Sigmoid colon (tissue), 7 donors: ENCODE measurements around the gene SEC16B. TPM values are rescaled to one million over a fixed set of nuclear protein-coding genes. Genes with fewer than 3 reads are reported as not detected.

Experiments used
- DNase-seq: peaks from one replicate; pipeline ENCODE4 v3.0.0-alpha.2; 2019
- H3K27ac ChIP-seq, 4 donors: fragments of 200-600 bp; sonication (generic); one replicate each; pipeline ENCODE4 v1.5.1; 2016 to 2019; ENCODE audit warnings: mild to moderate bottlenecking in 1 of 4
- H3K27me3 ChIP-seq, 3 donors: fragments of 200-600 bp; sonication (generic); one replicate each; pipeline ENCODE4 v1.5.1; 2019; ENCODE audit warnings: mild to moderate bottlenecking in 1 of 3
- H3K36me3 ChIP-seq, 4 donors: fragments of 200-600 bp; sonication (generic); one replicate each; pipeline ENCODE4 v1.5.1; 2016 to 2019
- H3K4me1 ChIP-seq, 4 donors: fragments of 200-600 bp; sonication (generic); one replicate each; pipeline ENCODE4 v1.5.1; 2017 to 2019
- H3K4me3 ChIP-seq, 4 donors: fragments of 200-600 bp; sonication (generic); one replicate each; pipeline ENCODE4 v1.5.1; 2017 to 2019; ENCODE audit warnings: mild to moderate bottlenecking in 2 of 4, moderate library complexity in 1 of 4
- H3K9me3 ChIP-seq, 4 donors: fragments of 200-600 bp in 3 of 4; sonication (generic) in 3 of 4; one replicate each; pipeline versions ENCODE4 v1.5.1 to v1.6.1; 2013 to 2019
- EP300 ChIP-seq, 4 donors: sonication (generic); formaldehyde crosslinking; IDR thresholded peaks; one replicate each; pipeline ENCODE4 v1.6.1; 2017; ENCODE audit warnings: antibody characterized with exemption in 4 of 4
- POLR2A ChIP-seq, 2 donors: fragments of 450-650 bp; IDR thresholded peaks; one replicate each; pipeline ENCODE4 v1.6.1; 2016; ENCODE audit warnings: antibody characterized with exemption in 2 of 2, mild to moderate bottlenecking in 2 of 2, moderate library complexity in 2 of 2
- POLR2AphosphoS5 ChIP-seq, 4 donors: sonication (generic); formaldehyde crosslinking; IDR thresholded peaks; one replicate each; pipeline ENCODE4 v1.6.1; 2017; ENCODE audit warnings: antibody characterized with exemption in 4 of 4
- WGBS, 2 donors: extraction: QIAGEN DNeasy Blood & Tissue Kit; methylation state at CpG; one replicate each; pipeline ENCODE4 v1.1.7; 2013; 5-methylcytosine and 5-hydroxymethylcytosine counted together
- intact Hi-C: fragments of 100-400 bp; cut with DNase I; formaldehyde crosslinking; loops from one replicate; pipeline ENCODE4 v1.15.1; 2023
- polyA plus RNA-seq, 3 donors: library from polyadenylated mRNA; stranded (reverse); fragments of 200-250 nt; gene quantifications; one replicate each; pipeline ENCODE4 v1.2.3, GENCODE V29; 2013
- total RNA-seq, 4 donors: library from RNA; depleted of rRNA; stranded (reverse); fragments of >200 nt; gene quantifications; one replicate each; pipeline ENCODE4 v1.1.0, GENCODE V29; 2016
- TF ChIP-seq, protein P1 (sequence below), 4 experiments: fragments of 450-650 bp in 3 of 4; fragments of 200-600 bp in 1 of 4; IDR thresholded peaks; one replicate each; pipeline ENCODE4 v1.5.1; 2016 to 2019; ENCODE audit warnings: antibody characterized with exemption in 4 of 4, mild to moderate bottlenecking in 3 of 4, moderate library complexity in 2 of 4
- donor health status: healthy with polysubstance abuse.
- donor health status: Bipolar disorder and iron deficiency.
- donor health status: healthy.

Gene SEC16B
- total and polyA plus RNA-seq, 7 donors: 1.6 to 5.8 (median 3.4) TPM

DNA sequence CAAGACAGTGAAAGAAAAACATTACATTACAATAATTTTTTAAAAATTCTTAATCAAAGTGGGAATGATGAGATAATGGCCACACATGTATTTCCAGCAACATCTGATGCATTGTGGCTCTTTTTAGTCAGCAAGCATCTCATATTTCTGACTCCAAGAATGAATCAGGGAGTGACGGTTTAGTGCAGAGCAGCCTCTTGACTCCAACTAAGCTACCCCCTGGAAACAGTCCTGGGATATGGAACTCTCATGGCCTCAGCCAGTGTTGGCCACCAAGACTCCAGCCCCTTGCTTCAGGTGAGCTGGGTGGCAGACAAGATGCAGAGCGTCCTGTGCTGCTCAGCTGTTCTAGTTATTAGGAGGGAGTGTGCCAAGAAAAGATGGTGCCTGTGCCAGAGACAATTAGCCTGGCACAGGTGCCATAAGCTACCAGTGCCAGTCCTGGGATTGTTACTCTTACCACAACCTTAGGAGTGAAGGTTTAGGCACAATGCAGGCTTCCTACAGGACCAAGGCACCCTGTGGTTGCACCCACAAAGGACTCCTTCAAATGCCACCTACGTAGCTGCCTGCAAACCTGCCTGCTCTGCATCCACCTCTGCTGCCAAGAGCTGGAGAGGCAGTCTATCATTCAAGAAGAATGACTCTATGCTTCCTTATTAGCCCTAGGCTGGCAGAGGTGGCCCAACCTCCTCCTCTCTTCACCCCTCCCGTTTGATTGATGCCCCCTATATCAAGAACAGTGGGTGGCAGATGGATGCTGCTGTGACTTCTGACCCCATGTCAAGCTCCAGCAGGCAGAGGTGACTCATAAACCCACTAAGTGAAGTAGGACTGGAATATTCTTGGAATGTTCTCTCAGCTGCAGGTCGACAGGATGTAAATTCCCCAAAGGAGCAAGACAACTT lies 6.0 kb upstream of the SEC16B start:
- DNase-seq: no peak
- WGBS, 2 donors: 73 to 76% methylated on average over 5 of the region's 5 CpGs
- intact Hi-C loops: no loop called here
- Histone ChIP-seq H3K4me1 (no peaks in the 10 kb centered on the region), H3K27ac (no peak overlapping the region), H3K9me3 (no peaks in the 10 kb centered on the region), H3K27me3 (no peaks in the 10 kb centered on the region), H3K36me3 (peaks cover 0 to 5% (median 0%) of the 10 kb centered on the region in 4 donors), H3K4me3 (no peak overlapping the region)
- TF ChIP-seq POLR2AphosphoS5 (IDR thresholded peaks at IDR 0.05) (no peak), EP300 (IDR thresholded peaks at IDR 0.05) (no peak), POLR2A (IDR thresholded peaks at IDR 0.05) (no peak)
- TF ChIP-seq, protein P1, sequence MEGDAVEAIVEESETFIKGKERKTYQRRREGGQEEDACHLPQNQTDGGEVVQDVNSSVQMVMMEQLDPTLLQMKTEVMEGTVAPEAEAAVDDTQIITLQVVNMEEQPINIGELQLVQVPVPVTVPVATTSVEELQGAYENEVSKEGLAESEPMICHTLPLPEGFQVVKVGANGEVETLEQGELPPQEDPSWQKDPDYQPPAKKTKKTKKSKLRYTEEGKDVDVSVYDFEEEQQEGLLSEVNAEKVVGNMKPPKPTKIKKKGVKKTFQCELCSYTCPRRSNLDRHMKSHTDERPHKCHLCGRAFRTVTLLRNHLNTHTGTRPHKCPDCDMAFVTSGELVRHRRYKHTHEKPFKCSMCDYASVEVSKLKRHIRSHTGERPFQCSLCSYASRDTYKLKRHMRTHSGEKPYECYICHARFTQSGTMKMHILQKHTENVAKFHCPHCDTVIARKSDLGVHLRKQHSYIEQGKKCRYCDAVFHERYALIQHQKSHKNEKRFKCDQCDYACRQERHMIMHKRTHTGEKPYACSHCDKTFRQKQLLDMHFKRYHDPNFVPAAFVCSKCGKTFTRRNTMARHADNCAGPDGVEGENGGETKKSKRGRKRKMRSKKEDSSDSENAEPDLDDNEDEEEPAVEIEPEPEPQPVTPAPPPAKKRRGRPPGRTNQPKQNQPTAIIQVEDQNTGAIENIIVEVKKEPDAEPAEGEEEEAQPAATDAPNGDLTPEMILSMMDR (IDR thresholded peaks at IDR 0.05): no peak

DNA sequence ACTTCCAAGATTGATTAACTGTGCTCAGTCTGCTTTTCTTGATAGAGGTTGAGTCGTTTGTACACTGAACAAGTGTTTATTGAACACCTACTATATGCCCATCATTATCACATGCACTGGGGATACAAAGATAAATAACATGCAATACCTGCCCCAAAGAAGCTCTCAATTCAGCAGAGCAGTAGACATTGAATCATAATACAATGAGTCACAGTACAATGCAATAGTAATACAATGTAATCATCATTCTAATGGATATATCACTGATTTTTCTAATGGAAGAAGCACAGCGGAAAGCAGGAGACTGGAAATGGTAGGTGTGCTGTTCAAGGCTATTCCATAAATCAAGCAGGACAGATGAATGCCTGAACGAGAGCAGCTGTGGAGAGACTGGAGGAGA lies 3.7 kb upstream of the SEC16B start:
- H3K27ac ChIP-seq: no peak overlapping the region
- WGBS, 2 donors: 79 to 84% methylated on average over 3 of the region's 3 CpGs
- no peaks in the 10 kb centered on the region for H3K9me3 ChIP-seq
- no peak overlapping the region for H3K4me3 ChIP-seq
- H3K27me3 ChIP-seq: no peaks in the 10 kb centered on the region
- no peak for DNase-seq
- TF ChIP-seq POLR2AphosphoS5 (IDR thresholded peaks at IDR 0.05) (no peak), EP300 (IDR thresholded peaks at IDR 0.05) (no peak), POLR2A (IDR thresholded peaks at IDR 0.05) (no peak)
- TF ChIP-seq, protein P1 (IDR thresholded peaks at IDR 0.05): no peak
- intact Hi-C loops: no loop called here
- peaks cover 0 to 5% (median 0%) of the 10 kb centered on the region in 4 donors for H3K36me3 ChIP-seq
- H3K4me1 ChIP-seq: no peaks in the 10 kb centered on the region

DNA sequence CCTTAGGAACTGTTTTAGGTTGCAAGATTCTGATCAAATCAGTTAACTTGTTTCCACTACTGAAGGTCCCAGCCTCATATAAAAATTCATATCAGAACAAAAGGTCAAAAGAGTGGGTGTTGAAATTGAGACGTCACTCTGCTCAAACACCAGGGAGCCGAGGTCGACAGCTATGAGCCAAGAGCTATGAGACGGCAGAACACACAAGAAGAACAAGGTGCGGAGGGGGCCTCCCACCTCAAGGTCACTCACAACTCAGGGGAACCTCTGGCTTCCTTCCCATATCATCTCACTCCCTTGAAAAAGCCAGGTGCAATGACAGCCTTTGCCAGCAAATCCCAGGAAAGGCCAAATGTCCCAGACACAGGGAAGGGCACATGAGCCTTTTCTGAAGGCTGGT lies 749 bp downstream of the SEC16B start:
- Histone ChIP-seq H3K4me3 (no peak overlapping the region), H3K27ac (no peak overlapping the region), H3K4me1 (no peaks in the 10 kb centered on the region), H3K36me3 (peaks cover 4 to 26% (median 9%) of the 10 kb centered on the region in 4 donors), H3K9me3 (no peaks in the 10 kb centered on the region), H3K27me3 (no peaks in the 10 kb centered on the region)
- WGBS, 2 donors: 76 to 91% methylated on average over 5 of the region's 5 CpGs
- no peak for TF ChIP-seq POLR2AphosphoS5 (IDR thresholded peaks at IDR 0.05)
- TF ChIP-seq, protein P1 (IDR thresholded peaks at IDR 0.05): no peak
- no peak for TF ChIP-seq POLR2A (IDR thresholded peaks at IDR 0.05)
- no peak for TF ChIP-seq EP300 (IDR thresholded peaks at IDR 0.05)
- no peak for DNase-seq
- intact Hi-C loops: no loop called here

DNA sequence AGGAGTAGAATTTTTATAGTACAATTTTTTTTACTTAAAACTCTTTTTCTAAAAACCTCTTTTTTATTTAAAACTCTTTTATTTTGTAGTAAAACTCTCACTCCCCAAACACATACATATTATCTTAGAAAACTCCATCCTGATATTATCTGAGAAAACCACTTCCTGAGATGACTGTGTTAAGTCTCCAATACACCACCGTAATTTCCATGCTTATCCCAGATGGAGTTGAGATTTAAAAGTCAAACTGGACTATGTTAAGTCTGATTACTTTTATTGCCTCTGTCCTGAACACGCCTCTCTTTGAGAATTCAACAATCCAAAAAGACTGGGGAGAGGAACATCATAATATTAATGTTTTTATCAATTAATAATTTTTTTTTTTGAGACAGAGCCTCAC lies 3.7 kb downstream of the SEC16B start:
- Histone ChIP-seq H3K27ac (no peak overlapping the region), H3K27me3 (no peaks in the 10 kb centered on the region), H3K4me3 (no peak overlapping the region), H3K9me3 (no peaks in the 10 kb centered on the region), H3K4me1 (no peaks in the 10 kb centered on the region), H3K36me3 (peaks cover 4 to 24% (median 9%) of the 10 kb centered on the region in 4 donors)
- TF ChIP-seq EP300 (IDR thresholded peaks at IDR 0.05) (no peak), POLR2A (IDR thresholded peaks at IDR 0.05) (no peak), POLR2AphosphoS5 (IDR thresholded peaks at IDR 0.05) (no peak)
- TF ChIP-seq, protein P1 (IDR thresholded peaks at IDR 0.05): no peak
- intact Hi-C loops: no loop called here
- DNase-seq: no peak
- WGBS, 2 donors: 68 to 85% methylated on average over 2 of the region's 2 CpGs
